GM12892 (cell line): ENCODE results near the gene TUBGCP2.

Experiments used
- POLR2A ChIP-seq: IDR thresholded peaks from 2 replicates; pipeline ENCODE4 v1.6.1; 2011; ENCODE audit warnings: low read depth, low read length, control low read depth
- POLR2AphosphoS5 ChIP-seq: IDR thresholded peaks from 2 replicates; pipeline ENCODE4 v1.6.1; 2011; ENCODE audit warnings: low read depth, low read length, control low read depth

- peak; percentile 76; the same call in 1 of the 2 replicates for TF ChIP-seq POLR2A
- TF ChIP-seq POLR2AphosphoS5, result peak; percentile 70
These were observed at the start of gene TUBGCP2, which contains the start of gene ZNF511 for GRCh38 chr10:133308421-133309099.
